Endodermal cell (in vitro differentiated cells): ENCODE measurements around the gene DNAJC17. TPM values are rescaled to one million over a fixed set of nuclear protein-coding genes. Genes with fewer than 3 reads are reported as not detected.

Source experiments
- DNase-seq: peaks from one replicate; pipeline ENCODE4 v3.0.0-alpha.2; 2017
- H3K27ac ChIP-seq: 2 replicates; pipeline ENCODE4 v1.5.1; 2013; ENCODE audit warnings: mild to moderate bottlenecking, low read depth, low read length, moderate library complexity
- H3K27me3 ChIP-seq: 2 replicates; pipeline ENCODE4 v1.6.1; 2013; ENCODE audit warnings: mild to moderate bottlenecking, low read length, moderate library complexity; ENCODE audit not compliant: insufficient read depth, control insufficient read depth, poor library complexity, severe bottlenecking
- H3K36me3 ChIP-seq: 2 replicates; pipeline ENCODE4 v1.7.0; 2013; ENCODE audit warnings: mild to moderate bottlenecking, low read length, moderate library complexity; ENCODE audit not compliant: control insufficient read depth, insufficient read depth
- H3K4me1 ChIP-seq: one replicate; pipeline ENCODE4 v1.7.0; 2013; ENCODE audit warnings: low read length; ENCODE audit not compliant: control insufficient read depth, insufficient read depth
- H3K4me3 ChIP-seq: 2 replicates; pipeline ENCODE4 v1.5.1; 2013; ENCODE audit warnings: mild to moderate bottlenecking, low read length, moderate library complexity
- H3K9ac ChIP-seq: 2 replicates; pipeline ENCODE4 v1.6.1; 2013; ENCODE audit warnings: mild to moderate bottlenecking, low read length, moderate library complexity; ENCODE audit not compliant: poor library complexity, severe bottlenecking; ENCODE audit errors: extremely low read depth
- H3K9me3 ChIP-seq: 2 replicates; pipeline ENCODE4 v1.6.1; 2013; ENCODE audit warnings: mild to moderate bottlenecking, low read length, moderate library complexity; ENCODE audit not compliant: control insufficient read depth
- H3K27ac Mint-ChIP-seq: 2 replicates; pipeline ENCODE4 v1.8.0; 2020; ENCODE audit warnings: mixed read lengths
- H3K27me3 Mint-ChIP-seq: 2 replicates; pipeline ENCODE4 v1.8.0; 2021; ENCODE audit warnings: mild to moderate bottlenecking, mixed read lengths; ENCODE audit not compliant: insufficient read depth
- H3K36me3 Mint-ChIP-seq: 2 replicates; pipeline ENCODE4 v1.8.0; 2020; ENCODE audit warnings: low read depth, mixed read lengths
- H3K4me1 Mint-ChIP-seq: 2 replicates; pipeline ENCODE4 v1.8.0; 2020; ENCODE audit warnings: mixed read lengths
- H3K4me3 Mint-ChIP-seq: 2 replicates; pipeline ENCODE4 v1.8.0; 2020; ENCODE audit warnings: mild to moderate bottlenecking, moderate library complexity, mixed read lengths
- H3K9me3 Mint-ChIP-seq: 2 replicates; pipeline ENCODE4 v1.8.0; 2020; ENCODE audit warnings: mild to moderate bottlenecking, mixed read lengths
- WGBS, 2 experiments: methylation state at CpG; one replicate each; pipeline versions ENCODE4 v1.1.5 to v1.1.7; 2013; ENCODE audit warnings: missing lambda C conversion rate in 2 of 2, mixed read lengths in 1 of 2; ENCODE audit not compliant: insufficient coverage in 1 of 2, insufficient read length in 1 of 2; 5-methylcytosine and 5-hydroxymethylcytosine counted together
- total RNA-seq, 2 donors: library from RNA; stranded (reverse); fragmentation: NEBNext Ultra II Directional in 1 of 2; extraction: Animal tissue kit (Norgen Biotek cat#: 25700) in 1 of 2; gene quantifications; 2 replicates in 1 of 2; 3 replicates in 1 of 2; pipeline ENCODE4 v1.2.1, GENCODE V29; 2021
- TF ChIP-seq, protein P1 (sequence below): fragments of 200-600 bp; sonication (generic); conservative IDR thresholded peaks from 2 replicates; pipeline ENCODE4 v1.5.0; 2021; ENCODE audit warnings: antibody characterized with exemption, mild to moderate bottlenecking

Gene DNAJC17
- total RNA-seq, 2 donors from 2014 or later = 34.0 to 41.0 TPM

DNA sequence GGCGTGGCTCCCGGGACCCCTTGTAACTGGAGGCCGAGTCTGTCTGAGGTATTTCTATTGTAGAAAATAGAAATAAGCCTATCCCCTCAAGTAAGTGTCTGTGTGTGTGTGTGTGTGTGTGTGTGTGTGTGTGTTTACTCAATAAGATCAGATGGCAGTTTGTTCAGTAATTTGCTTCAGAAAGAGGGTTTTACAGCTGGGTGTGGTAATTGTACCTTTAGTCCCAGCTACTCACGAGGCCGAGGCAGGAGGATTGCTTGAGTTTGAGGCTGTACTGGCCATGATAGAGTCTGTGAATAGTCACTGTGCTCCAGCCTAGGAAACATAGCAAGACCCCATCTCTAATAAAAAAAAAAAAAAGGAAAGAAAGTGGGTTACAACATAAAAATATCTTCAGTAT lies 45.3 kb upstream of the DNAJC17 start:
- H3K36me3 ChIP-seq = peaks cover 25% of the 10 kb centered on the region
- Mint-ChIP-seq H3K4me1 (peaks cover 11% of the 10 kb centered on the region), H3K36me3 (peaks cover 55% of the 10 kb centered on the region), H3K27ac (no peak overlapping the region), H3K9me3 (no peaks in the 10 kb centered on the region), H3K27me3 (no peaks in the 10 kb centered on the region), H3K4me3 (no peak overlapping the region)
- TF ChIP-seq, protein P1, sequence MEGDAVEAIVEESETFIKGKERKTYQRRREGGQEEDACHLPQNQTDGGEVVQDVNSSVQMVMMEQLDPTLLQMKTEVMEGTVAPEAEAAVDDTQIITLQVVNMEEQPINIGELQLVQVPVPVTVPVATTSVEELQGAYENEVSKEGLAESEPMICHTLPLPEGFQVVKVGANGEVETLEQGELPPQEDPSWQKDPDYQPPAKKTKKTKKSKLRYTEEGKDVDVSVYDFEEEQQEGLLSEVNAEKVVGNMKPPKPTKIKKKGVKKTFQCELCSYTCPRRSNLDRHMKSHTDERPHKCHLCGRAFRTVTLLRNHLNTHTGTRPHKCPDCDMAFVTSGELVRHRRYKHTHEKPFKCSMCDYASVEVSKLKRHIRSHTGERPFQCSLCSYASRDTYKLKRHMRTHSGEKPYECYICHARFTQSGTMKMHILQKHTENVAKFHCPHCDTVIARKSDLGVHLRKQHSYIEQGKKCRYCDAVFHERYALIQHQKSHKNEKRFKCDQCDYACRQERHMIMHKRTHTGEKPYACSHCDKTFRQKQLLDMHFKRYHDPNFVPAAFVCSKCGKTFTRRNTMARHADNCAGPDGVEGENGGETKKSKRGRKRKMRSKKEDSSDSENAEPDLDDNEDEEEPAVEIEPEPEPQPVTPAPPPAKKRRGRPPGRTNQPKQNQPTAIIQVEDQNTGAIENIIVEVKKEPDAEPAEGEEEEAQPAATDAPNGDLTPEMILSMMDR = no peak
- no peak overlapping the region for H3K27ac ChIP-seq
- 93% methylated on average over 5 of the region's 5 CpGs; no CpG with 5 or more reads in 1 of the 2 experiments for WGBS, 2 experiments
- no peak for DNase-seq
- H3K4me3 ChIP-seq = no peak overlapping the region
- H3K4me1 ChIP-seq = no peaks in the 10 kb centered on the region
- H3K9ac ChIP-seq = no peak overlapping the region
- no peaks in the 10 kb centered on the region for H3K27me3 ChIP-seq
- H3K9me3 ChIP-seq = no peaks in the 10 kb centered on the region

DNA sequence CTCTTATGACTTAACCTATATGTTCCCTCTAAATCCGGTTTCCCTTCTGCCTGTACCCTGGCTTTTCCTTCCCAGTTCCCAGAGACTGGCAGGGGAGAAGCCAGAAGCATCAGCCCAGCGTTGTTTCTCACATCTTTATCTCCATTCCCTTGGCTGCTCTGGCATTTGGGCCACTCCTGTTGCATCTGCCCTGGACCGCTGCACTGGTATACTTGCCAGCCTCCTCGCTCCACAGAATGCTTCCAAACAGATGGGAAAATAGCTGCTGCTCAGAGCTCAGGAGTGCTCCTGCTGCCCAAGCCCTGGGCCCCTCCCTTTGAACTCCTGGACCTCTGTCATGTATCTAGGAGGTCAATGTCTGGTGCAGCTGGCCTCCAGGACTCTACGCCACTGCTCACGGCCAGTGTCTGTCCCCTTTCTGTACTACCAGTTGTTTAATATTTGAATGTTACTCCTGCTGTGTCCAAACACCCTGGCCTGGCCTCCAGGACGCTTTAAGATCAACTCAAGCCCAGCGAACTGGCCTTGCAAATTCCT lies 43.4 kb upstream of the DNAJC17 start:
- Histone ChIP-seq H3K27ac (no peak overlapping the region), H3K27me3 (no peaks in the 10 kb centered on the region), H3K36me3 (peaks cover 19% of the 10 kb centered on the region), H3K9me3 (no peaks in the 10 kb centered on the region), H3K4me1 (peaks cover 5% of the 10 kb centered on the region), H3K4me3 (no peak overlapping the region), H3K9ac (no peak overlapping the region)
- peaks cover 23% of the 10 kb centered on the region for H3K4me1 Mint-ChIP-seq
- H3K4me3 Mint-ChIP-seq = no peak overlapping the region
- H3K27ac Mint-ChIP-seq = peak overlapping the region; percentile 53
- 92 to 94% methylated on average over 7 to 8 of the region's 8 CpGs for WGBS, 2 experiments
- DNase-seq = no peak
- H3K9me3 Mint-ChIP-seq = no peaks in the 10 kb centered on the region
- peaks cover 55% of the 10 kb centered on the region for H3K36me3 Mint-ChIP-seq
- no peaks in the 10 kb centered on the region for H3K27me3 Mint-ChIP-seq
- TF ChIP-seq, protein P1 = no peak

DNA sequence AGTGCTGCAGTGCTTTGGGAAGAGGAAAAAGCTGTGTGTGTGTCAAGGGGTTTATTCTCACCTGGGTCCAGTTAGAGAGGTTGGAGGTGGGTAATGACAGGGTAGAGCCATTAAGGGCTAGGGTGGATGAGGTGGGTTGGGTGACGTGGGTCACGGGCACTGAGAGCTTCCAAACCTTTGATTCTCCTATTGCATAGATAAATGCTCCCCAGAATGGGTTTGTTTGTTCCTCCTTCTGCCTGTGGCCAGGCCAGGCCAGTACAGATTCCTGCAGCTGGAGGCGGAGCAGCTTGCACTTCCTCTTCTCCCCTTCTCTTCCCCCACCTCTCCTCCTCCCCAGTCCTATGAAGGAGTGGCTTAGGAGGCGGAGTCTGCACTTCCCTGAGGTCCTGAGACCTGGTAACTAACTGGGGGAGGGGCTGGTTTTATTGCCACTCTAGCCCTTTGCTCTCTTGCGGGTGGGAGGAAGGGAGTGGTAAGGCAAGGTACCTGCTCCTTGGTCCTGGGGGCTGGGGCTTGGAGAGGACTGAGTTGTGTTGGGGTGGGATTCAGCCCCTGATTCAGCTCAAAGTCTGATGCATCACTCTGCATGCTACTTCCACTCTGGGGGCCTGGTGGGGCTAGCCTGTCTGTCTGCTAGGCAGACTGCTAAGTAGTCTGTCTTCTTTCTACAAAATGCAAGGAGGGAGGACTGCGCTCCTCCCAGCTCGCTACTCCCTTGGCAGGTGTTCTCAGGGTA lies 40.1 kb upstream of the DNAJC17 start:
- DNase-seq = peak; percentile 79
- Histone ChIP-seq H3K4me1 (peaks cover 5% of the 10 kb centered on the region), H3K9ac (no peak overlapping the region), H3K36me3 (peaks cover 7% of the 10 kb centered on the region), H3K27ac (no peak overlapping the region), H3K4me3 (peak overlapping the region; percentile 80), H3K9me3 (no peaks in the 10 kb centered on the region), H3K27me3 (peaks cover 25% of the 10 kb centered on the region)
- 81 to 88% methylated on average over 2 to 7 of the region's 7 CpGs for WGBS, 2 experiments
- H3K4me1 Mint-ChIP-seq = peaks cover 31% of the 10 kb centered on the region
- no peaks in the 10 kb centered on the region for H3K9me3 Mint-ChIP-seq
- H3K36me3 Mint-ChIP-seq = peaks cover 46% of the 10 kb centered on the region
- TF ChIP-seq, protein P1 = no peak
- peak overlapping the region; percentile 92 for H3K27ac Mint-ChIP-seq
- peak overlapping the region; percentile 93 for H3K4me3 Mint-ChIP-seq
- H3K27me3 Mint-ChIP-seq = no peaks in the 10 kb centered on the region
